Activated CD8-positive, alpha-beta T cell treated with anti-CD3 and anti-CD28 coated beads, Interleukin-2, amount 10 ng/mL, durations not matched to agents 7 days and 5 days (primary cell): ENCODE data around the gene SFSWAP. TPM values are rescaled to one million over a fixed set of nuclear protein-coding genes. Genes with fewer than 3 reads are reported as not detected.
"Not testable (repeated sequence)": the region's sequence is repeated elsewhere in the genome, so short reads cannot be mapped to it uniquely, and the experiment has no call there.

Source experiments
- ATAC-seq: fragments of 150-1000 bp; cut with Tn5 transposase; one replicate; pipeline ENCODE4 v1.10.0; 2021; ENCODE audit warnings: moderate library complexity
- CTCF ChIA-PET: fragments of 350-600 bp; sonication (Branson Sonifier 250); formaldehyde crosslinking; loops from one replicate; lab custom pipeline; 2021; ENCODE audit warnings: antibody characterized with exemption; lab: Charles Lee
- POLR2A ChIA-PET: fragments of 350-600 bp; sonication (Branson Sonifier 250); formaldehyde crosslinking; loops from one replicate; lab custom pipeline; 2021; ENCODE audit warnings: antibody characterized with exemption; lab: Charles Lee
- DNase-seq: peaks from one replicate; pipeline ENCODE4 v3.0.0-alpha.2; 2020
- H3K27ac Mint-ChIP-seq: one replicate; pipeline ENCODE4 v1.8.0; 2021; ENCODE audit warnings: mild to moderate bottlenecking, mixed read lengths
- H3K27me3 Mint-ChIP-seq: one replicate; pipeline ENCODE4 v1.8.0; 2021; ENCODE audit warnings: low read depth, mixed read lengths
- H3K36me3 Mint-ChIP-seq: one replicate; pipeline ENCODE4 v1.8.0; 2021; ENCODE audit warnings: low read depth, mixed read lengths
- H3K4me1 Mint-ChIP-seq: one replicate; pipeline ENCODE4 v1.8.0; 2021; ENCODE audit warnings: low read depth, mixed read lengths
- H3K4me3 Mint-ChIP-seq: one replicate; pipeline ENCODE4 v1.8.0; 2021; ENCODE audit warnings: mild to moderate bottlenecking, mixed read lengths
- H3K9me3 Mint-ChIP-seq: one replicate; pipeline ENCODE4 v1.8.0; 2022; ENCODE audit warnings: mixed read lengths; ENCODE audit not compliant: insufficient read depth
- total RNA-seq, 2 experiments: library from RNA; stranded (reverse); gene quantifications; one replicate each; pipeline ENCODE4 v1.2.3, GENCODE V29; 2021

The SFSWAP gene
- total RNA-seq, 2 experiments from 2014 or later, result 50.4 to 53.6 TPM

DNA sequence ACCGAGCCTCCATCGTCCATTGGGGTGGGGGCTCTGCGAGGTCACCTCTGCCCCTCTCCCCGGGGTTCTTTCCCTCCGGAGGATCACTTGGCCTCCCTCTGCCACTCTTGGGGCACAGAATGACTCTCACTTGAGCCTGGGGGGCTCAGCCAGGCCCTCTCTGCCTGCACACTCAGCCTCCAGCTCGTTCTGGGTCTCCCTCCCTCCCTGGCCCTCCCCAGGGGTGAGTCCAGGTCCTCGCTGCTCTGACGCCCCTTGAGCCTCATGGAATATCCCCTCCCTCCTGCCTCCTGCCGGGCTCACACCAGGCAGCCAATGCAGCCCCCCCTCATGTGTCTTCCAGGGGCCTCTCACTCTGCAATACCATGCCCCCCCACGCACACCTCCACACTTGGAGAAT, 17.7 kb upstream of the SFSWAP start:
- ATAC-seq (no peak), DNase-seq (no peak)
- Mint-ChIP-seq H3K9me3 (no peaks in the 10 kb centered on the region), H3K36me3 (no peaks in the 10 kb centered on the region), H3K27ac (no peak overlapping the region), H3K4me1 (no peaks in the 10 kb centered on the region), H3K4me3 (no peak overlapping the region), H3K27me3 (no peaks in the 10 kb centered on the region)
- POLR2A ChIA-PET, result no interaction called here
- CTCF ChIA-PET, result no interaction called here

DNA sequence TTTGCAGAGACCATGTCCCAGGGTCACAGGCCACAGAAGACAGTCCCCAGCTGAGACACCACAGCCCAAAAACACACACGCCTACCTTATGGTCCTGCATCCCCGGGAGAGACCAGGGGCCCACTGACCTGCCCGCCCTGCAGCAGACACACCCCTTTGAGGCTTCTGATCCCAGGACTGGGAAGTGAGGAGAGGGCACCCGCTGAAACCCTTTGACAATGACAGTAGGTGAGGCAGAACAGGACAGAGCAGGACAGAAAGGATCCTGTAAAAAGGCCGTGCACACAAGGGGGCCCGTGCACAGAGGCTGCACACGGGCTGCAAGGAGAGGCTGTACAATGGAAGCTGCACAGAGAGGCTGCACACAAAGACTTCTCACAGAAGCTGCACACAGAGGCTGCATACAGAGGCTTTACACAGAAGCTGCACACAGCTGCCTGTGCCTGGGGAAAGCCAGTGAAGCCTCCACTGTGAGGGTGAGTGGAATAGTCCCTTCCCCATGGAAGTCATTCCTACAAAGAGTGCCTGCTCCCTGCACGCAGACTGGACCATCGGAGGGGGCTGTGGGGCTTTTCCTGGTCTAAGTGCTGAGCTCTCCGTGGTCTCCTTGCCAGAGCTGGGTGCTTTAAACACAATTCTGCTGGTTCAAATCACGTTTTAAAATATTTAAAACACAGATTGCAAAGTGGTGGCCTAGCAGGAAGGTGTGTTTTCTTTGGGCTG, 16.6 kb upstream of the SFSWAP start:
- ATAC-seq (no peak), DNase-seq (no peak)
- H3K36me3 Mint-ChIP-seq, result no peaks in the 10 kb centered on the region
- CTCF ChIA-PET, result no interaction called here
- POLR2A ChIA-PET, result no interaction called here
- no peak overlapping the region for H3K27ac Mint-ChIP-seq
- no peaks in the 10 kb centered on the region for H3K4me1 Mint-ChIP-seq
- no peaks in the 10 kb centered on the region for H3K9me3 Mint-ChIP-seq
- H3K4me3 Mint-ChIP-seq, result no peak overlapping the region
- no peaks in the 10 kb centered on the region for H3K27me3 Mint-ChIP-seq

DNA sequence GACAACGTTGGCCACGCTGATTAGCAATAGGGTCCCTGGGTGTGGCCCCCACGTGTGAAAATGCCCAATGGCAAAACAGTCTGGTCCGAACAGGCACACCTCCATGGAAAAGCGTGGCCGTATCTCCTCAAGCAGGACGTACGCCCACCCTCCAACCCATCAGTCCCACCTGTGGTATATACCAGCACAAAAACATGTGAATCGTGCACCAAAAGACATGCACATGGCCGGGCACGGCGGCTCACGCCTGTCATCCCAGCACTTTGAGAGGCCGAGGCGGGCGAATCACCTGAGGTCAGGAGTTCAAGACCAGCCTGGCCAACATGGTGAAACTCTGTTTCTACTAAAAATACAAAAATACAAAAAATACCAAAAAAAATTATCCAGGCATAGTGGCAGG, 14.9 kb upstream of the SFSWAP start:
- DNase-seq, result no peak
- peaks cover 4% of the 10 kb centered on the region for H3K27me3 Mint-ChIP-seq
- ChIA-PET CTCF (no interaction called here), POLR2A (no interaction called here)
- H3K27ac Mint-ChIP-seq, result no peak overlapping the region
- no peak for ATAC-seq
- H3K36me3 Mint-ChIP-seq, result no peaks in the 10 kb centered on the region
- no peaks in the 10 kb centered on the region for H3K4me1 Mint-ChIP-seq
- H3K4me3 Mint-ChIP-seq, result no peak overlapping the region
- H3K9me3 Mint-ChIP-seq, result no peaks in the 10 kb centered on the region

DNA sequence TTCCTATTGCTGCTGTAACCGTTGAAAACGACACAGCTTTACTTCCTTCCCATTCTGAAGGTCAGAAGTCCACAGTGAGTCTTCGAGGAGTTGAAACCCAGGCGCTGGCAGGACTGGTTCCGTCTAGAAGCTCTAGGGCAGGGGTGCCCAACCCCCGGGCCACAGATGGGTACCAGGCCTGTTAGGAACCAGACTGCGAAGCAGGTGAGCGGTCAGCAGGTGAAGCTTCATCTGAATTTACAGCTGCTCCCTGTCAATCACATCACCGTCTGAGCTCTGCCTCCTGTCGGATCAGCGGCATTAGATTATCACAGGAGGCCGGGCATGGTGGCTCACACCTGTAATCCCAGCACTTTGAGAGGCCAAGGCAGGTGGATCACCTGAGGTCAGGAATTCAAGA, 12.6 kb upstream of the SFSWAP start:
- POLR2A ChIA-PET, result no interaction called here
- Mint-ChIP-seq H3K4me1 (peaks cover 7% of the 10 kb centered on the region), H3K9me3 (no peaks in the 10 kb centered on the region), H3K36me3 (no peaks in the 10 kb centered on the region), H3K27ac (no peak overlapping the region), H3K27me3 (peaks cover 4% of the 10 kb centered on the region), H3K4me3 (no peak overlapping the region)
- ATAC-seq (no peak), DNase-seq (no peak)
- CTCF ChIA-PET, result no interaction called here

DNA sequence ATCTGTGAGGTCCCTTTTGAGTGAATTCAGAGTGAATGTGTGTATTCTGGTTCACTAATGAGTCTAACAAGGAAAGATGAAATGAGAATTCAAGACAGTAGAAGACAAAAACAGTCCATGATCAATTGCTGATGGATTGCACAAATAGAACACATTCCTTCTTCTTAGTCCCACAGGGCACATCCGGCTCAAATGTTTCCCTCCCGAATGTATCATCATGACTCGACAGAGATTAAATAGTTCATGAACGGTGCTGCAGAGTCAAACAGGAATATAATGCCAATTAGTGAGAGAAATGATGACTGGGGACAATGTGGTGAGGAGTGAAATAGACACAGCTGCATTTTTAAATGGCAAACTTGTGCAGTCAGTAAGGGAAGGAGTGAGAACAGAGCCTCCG, 11.5 kb upstream of the SFSWAP start:
- CTCF ChIA-PET, result no interaction called here
- Mint-ChIP-seq H3K4me1 (peaks cover 9% of the 10 kb centered on the region), H3K27me3 (peaks cover 7% of the 10 kb centered on the region), H3K4me3 (no peak overlapping the region), H3K36me3 (no peaks in the 10 kb centered on the region), H3K27ac (no peak overlapping the region), H3K9me3 (peaks cover under 1% of the 10 kb centered on the region)
- DNase-seq, result no peak
- POLR2A ChIA-PET, result no interaction called here
- no peak for ATAC-seq

DNA sequence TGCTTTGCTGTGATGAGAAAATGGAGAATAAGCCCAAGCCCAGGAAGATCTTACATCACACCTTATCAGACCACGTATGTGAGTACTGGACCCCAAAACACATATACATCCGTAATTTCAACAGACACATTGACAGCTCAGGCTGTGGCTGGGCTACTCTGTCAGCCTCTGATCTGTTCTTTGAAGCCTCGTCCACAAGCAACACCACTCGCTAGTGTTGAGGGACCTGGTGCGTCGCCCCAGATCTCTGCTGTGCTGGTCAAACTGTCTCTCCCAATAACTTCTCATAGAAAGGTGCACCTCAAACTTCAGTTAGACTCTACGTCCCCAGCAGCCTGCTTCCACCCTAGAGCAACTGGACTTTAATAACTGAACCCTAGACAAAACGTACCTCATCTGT, 10.6 kb upstream of the SFSWAP start:
- H3K4me1 Mint-ChIP-seq, result peaks cover 9% of the 10 kb centered on the region
- no peak overlapping the region for H3K4me3 Mint-ChIP-seq
- CTCF ChIA-PET, result no interaction called here
- no peak for DNase-seq
- POLR2A ChIA-PET, result no interaction called here
- peaks cover 12% of the 10 kb centered on the region for H3K27me3 Mint-ChIP-seq
- H3K36me3 Mint-ChIP-seq, result no peaks in the 10 kb centered on the region
- H3K27ac Mint-ChIP-seq, result no peak overlapping the region
- no peak for ATAC-seq
- peaks cover 5% of the 10 kb centered on the region for H3K9me3 Mint-ChIP-seq

DNA sequence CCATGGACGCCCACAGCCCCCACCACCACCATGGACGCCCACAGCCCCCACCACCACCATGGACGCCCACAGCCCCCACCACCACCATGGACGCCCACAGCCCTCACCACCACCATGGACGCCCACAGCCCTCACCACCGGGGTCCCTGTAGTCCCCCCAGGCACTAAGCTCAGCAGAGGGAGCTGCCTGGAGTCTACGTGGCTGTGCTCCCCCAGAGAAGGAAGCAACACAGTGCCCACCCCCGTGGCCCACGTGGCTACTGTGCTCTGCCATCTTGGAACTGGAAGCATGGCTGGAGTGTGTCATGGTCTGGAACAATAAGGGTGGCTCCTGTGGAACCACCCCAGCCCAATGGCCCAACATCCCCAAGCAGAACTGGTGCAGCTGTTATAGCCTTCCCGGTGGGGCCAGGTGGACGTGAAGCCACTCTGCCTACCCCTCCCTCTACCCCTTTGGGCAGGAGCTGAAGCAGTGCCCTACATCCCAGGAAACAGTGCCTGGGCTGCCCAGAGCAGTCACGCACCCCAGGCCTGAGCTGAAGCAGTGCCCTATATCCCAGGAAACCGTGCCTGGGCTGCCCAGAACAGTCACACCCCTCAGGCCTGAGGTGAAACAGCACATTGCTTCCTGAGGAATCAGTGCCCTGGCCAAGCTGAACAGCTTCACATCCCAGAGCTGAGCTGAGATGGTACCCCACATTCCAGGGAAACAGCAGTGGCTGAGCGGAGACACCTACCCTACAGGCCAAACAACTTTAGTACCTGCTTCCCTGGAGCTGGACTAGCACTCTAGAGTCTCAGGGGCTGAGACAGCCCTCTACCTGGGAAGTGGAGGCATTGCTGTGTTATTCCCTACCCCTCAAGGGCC, 9.0 kb upstream of the SFSWAP start:
- Mint-ChIP-seq H3K4me3 (no peak overlapping the region), H3K4me1 (peaks cover 9% of the 10 kb centered on the region), H3K27me3 (peaks cover 12% of the 10 kb centered on the region), H3K9me3 (peaks cover 5% of the 10 kb centered on the region), H3K27ac (no peak overlapping the region), H3K36me3 (no peaks in the 10 kb centered on the region)
- DNase-seq (no peak), ATAC-seq (no peak)
- ChIA-PET CTCF (no interaction called here), POLR2A (no interaction called here)

DNA sequence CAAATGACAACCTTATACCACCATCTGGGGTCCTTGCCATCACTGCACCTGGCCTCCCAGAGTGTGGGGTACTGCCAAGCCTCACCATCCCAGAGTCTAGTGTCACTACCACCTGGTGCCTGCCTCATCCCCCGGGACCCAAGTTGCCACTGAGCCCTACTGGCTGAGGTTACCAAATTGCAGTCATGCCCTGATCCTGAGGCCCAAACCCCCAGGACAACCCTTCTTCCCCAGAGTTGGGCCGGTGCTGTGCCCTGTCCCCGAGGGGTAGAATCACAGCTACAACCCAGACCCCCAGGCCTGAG, 8.4 kb upstream of the SFSWAP start:
- ChIA-PET POLR2A (no interaction called here), CTCF (no interaction called here)
- H3K4me3 Mint-ChIP-seq, result no peak overlapping the region
- no peak for DNase-seq
- H3K4me1 Mint-ChIP-seq, result peaks cover 9% of the 10 kb centered on the region
- peaks cover 5% of the 10 kb centered on the region for H3K9me3 Mint-ChIP-seq
- H3K36me3 Mint-ChIP-seq, result no peaks in the 10 kb centered on the region
- ATAC-seq, result no peak
- H3K27ac Mint-ChIP-seq, result no peak overlapping the region
- H3K27me3 Mint-ChIP-seq, result peaks cover 12% of the 10 kb centered on the region

DNA sequence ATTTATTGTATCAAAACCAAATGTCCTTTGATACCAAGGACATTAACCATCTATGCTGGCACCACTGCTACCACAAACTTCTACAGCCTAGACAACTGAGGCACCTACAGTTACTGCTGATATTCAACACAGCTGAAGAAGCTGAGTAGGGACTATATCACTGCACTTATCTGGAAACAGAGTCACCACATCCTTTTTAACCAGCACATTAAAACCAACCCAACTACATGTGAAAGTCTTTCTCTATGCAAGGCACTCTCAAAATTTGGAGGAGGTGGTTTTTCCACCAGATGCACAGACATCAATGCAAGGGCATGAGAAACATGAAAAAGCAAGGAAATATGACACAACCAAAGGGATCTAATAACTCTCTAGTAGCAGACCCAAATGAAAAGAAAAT, 7.7 kb upstream of the SFSWAP start:
- ATAC-seq (no peak), DNase-seq (no peak)
- no peaks in the 10 kb centered on the region for H3K36me3 Mint-ChIP-seq
- H3K4me3 Mint-ChIP-seq, result no peak overlapping the region
- peaks cover 9% of the 10 kb centered on the region for H3K4me1 Mint-ChIP-seq
- ChIA-PET CTCF (no interaction called here), POLR2A (interaction anchor here (0.5 kb wide), 1 partner anchor 8 kb away, joined by 3 read pairs; the partner anchor contains the start of gene SFSWAP)
- H3K27me3 Mint-ChIP-seq, result peaks cover 14% of the 10 kb centered on the region
- peaks cover 5% of the 10 kb centered on the region for H3K9me3 Mint-ChIP-seq
- no peak overlapping the region for H3K27ac Mint-ChIP-seq

DNA sequence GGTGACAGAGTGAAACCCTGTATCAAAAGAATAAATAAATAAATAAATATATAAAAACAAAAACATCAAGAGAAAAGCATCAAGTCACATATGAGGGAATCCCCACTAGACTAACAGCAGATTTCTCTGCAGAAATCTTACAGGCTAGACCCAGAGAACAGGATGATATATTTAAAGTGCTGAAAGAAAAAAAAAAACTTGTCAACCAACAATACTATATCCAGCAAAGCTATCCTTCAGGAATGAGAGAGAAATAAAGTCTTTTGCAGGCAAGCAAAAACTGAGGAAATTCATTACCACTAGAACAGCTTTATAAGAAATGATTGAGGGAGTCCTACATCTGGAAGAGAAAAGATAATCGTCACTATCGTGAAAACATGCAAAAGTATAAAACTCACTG, 6.4 kb upstream of the SFSWAP start:
- no peak for DNase-seq
- Mint-ChIP-seq H3K4me1 (peaks cover 11% of the 10 kb centered on the region), H3K36me3 (no peaks in the 10 kb centered on the region), H3K4me3 (no peak overlapping the region), H3K27ac (no peak overlapping the region), H3K9me3 (peaks cover 5% of the 10 kb centered on the region), H3K27me3 (peaks cover 12% of the 10 kb centered on the region)
- no peak for ATAC-seq
- ChIA-PET CTCF (no interaction called here), POLR2A (no interaction called here)

DNA sequence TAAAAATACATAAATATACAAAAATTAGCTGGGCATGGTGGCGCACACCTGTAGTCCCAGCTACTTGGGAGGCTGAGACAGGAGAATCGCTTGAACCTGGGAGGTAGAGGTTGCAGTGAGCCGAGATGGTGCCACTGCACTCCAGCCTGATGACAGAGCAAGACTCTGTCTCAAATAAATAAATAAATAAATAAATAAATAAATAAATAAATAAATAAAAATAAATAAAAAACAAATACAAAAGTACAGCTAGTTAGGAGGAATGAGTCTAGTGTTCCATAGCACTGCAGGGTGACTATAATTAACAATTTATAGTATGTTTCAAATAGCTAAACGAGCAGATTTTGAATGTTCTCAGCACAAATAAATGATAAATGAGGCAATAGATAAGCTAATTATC, 4.2 kb upstream of the SFSWAP start:
- H3K27me3 Mint-ChIP-seq, CTCF ChIA-PET, H3K36me3 Mint-ChIP-seq, H3K27ac Mint-ChIP-seq, POLR2A ChIA-PET, DNase-seq, ATAC-seq, H3K9me3 Mint-ChIP-seq, H3K4me3 Mint-ChIP-seq: not testable (repeated sequence)
- H3K4me1 Mint-ChIP-seq, result peaks cover 21% of the 10 kb centered on the region

DNA sequence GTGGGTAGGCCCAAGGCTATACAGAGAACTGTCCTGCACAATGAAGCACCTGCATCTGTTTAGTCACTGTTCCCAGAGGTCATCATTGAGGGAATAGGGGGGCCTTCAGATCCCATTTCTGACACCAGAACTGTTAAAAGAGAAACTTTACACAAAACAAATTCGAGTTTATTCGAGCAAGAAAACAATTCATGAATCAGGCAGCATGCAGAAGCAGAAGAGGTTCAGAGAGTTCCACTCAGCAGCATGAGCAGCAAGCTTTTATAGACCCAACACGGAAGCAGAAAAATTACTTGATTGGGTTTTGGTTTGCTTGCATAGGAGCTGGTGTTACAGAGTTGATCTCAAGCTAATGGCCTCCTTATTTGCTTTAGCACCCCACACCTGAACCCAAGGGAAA, 1.7 kb upstream of the SFSWAP start:
- Mint-ChIP-seq H3K4me1 (peaks cover 25% of the 10 kb centered on the region), H3K4me3 (peak overlapping the region; percentile 97), H3K27ac (no peak overlapping the region), H3K36me3 (peaks cover 10% of the 10 kb centered on the region), H3K9me3 (peaks cover 5% of the 10 kb centered on the region), H3K27me3 (peaks cover 7% of the 10 kb centered on the region)
- no peak for ATAC-seq
- DNase-seq, result no peak
- ChIA-PET CTCF (no interaction called here), POLR2A (no interaction called here)
